Epidermal melanocyte (primary cell): ENCODE data around the gene SBF2.
"Not testable (repeated sequence)": the region's sequence is repeated elsewhere in the genome, so short reads cannot be mapped to it uniquely, and the experiment has no call there.

ENCODE experiments used
- DNase-seq: peaks from one replicate; pipeline ENCODE4 v3.0.0; 2011; ENCODE audit warnings: low spot score; ENCODE audit not compliant: insufficient read length

SBF2 gene

DNA sequence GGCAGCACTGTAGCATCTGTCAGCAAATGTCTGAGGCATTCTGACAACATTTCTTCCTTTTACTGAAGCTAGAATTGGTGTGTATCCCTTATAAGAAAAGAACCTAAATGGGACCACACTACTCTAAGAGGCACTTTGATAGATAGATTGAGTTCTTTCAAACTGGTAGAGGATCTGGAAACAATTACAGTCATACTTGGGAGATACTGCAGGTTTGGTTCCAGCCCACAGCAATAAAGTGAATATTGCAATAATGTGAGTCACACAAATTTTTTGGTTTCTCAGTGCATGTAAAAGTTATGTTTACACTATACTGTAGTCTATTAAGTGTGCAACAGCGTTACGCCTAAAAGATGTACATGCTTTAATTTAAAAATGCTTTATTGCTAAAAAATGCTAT lies 96.9 kb downstream of the SBF2 start:
- no peak for DNase-seq

DNA sequence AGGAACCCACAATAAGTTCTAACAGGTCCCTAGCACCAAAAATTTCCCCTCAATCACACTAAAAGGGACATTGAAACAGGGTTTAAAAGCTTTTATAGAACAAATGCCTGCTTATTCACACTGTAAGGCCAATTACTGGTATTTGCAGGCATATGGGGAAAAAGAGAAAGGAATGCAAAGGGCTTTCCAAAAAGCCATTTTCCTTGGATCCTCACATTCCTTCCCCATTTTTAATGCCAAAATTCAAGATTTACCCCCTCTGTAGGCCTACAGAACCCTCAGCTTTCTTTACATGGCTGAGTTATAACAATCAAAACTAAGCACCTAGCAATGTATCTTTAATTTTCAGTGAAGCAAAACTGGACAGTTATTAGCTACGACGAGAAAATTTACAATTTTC lies 102.0 kb downstream of the SBF2 start:
- DNase-seq, result no peak

DNA sequence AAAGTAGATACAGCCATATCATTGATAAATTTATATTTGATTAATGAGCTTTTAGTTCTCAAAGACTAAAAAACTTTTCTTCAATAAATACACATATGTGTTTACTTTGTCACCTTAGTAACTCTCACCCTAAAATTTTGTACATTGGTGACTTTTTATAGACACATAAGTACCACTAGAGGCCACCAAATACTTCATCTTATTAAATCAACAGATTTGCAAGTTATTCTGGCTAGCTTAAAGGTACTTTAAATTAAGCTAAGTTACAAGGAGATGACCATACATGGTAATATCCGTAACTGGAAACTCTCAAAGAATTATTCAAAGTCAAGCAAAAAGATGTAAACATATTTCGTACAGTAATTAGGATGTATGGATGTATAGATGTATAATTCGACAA lies 112.2 kb downstream of the SBF2 start:
- DNase-seq, result no peak

GRCh38 chr11:10164621-10165020 lies 129.4 kb downstream of the SBF2 start:
- peak; percentile 37 for DNase-seq

DNA sequence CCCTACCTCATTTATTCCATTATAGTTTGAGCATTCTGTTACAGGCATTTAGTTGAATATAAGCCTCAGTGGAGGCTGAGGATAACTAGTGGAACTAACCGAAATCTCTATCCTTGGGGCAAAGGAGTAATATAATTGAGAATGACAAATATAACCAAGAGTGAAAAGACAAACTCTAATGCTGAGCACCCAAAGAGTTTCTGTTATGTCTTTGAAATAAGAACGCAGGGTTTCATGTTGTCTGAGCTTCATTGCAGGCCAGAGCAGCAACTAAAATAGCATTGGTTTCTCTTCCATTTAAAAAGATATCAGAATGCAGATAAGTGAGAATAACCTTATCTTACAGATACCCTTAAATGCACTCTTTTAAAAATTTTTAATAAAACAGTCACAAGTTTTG lies 131.8 kb downstream of the SBF2 start:
- DNase-seq, result no peak

GRCh38 chr11:10160350-10160749 lies 133.7 kb downstream of the SBF2 start:
- no peak for DNase-seq

- DNase-seq, result no peak
Observed at GRCh38 chr11:10158461-10158860, 135.6 kb downstream of the SBF2 start.

DNA sequence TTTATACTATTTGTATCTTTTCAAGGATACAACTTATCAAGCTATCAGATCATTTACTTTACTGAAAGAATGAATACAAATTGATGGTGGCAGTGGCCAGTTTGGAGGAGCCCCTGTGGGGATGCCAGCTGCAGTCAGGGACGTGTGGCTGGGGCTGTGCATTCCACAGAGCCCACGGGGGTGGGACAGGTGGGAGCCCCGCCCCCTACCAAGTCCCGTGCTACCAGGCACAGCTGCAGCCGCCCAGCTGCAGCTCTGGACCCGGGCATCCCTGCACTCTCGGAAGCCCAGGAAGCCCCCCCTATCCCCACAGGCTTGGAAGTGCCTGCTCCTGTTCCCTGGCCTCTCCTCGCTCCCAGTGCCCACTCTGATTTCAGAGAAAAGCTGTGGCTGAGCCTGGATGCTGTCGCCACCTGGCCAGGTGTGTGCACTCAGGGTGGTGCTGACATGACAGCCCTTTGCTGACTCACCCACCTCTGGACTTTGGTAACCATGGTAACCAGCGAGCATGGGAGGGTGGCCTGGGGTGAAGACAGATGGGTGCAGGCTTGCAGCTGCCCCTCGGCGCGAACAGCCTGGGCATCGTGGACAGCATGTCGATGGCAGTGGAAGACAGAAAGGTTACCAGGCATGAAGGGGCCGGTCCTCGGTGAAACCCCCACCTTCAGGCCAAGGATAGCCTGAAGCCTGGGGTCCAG lies 138.1 kb downstream of the SBF2 start:
- DNase-seq, result no peak

DNA sequence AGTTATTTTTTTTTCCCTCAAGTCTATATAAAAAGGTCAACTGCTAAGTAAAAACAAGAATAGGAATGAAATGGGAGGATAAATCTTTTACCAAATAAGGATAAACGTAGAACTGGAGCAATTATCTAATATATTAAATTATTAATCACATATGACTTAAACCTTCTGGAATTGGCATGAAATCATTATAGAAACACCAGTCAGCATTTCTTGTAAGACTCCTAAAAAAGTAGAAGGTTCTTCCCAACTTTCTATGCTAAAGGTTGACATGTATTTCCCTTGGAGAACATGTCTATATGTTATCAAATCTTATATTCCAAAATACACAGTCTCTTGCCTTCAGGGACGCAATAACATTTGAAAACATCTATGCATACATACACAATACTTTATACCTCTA lies 143.2 kb downstream of the SBF2 start:
- no peak for DNase-seq

DNA sequence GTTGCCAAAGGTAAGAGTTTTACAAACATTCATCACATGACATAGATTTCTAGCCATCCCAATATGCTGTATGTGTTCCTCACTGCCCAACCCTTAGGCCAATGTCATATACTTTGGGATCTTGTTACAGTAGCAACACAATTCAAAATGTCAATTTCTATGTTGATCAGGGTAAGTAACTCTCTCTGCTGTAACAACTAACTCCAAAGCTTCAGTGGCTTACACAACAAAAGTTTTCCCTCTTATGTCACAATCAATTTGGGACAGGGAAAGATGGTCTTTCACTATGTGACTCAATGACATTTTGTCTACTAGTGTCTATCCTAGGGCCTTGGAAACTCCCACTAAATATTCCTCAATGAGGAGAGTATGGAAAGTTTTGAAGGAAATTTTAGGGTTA lies 144.5 kb downstream of the SBF2 start:
- no peak for DNase-seq

- no peak for DNase-seq
Observed at GRCh38 chr11:10147195-10147594, 146.8 kb downstream of the SBF2 start.

DNA sequence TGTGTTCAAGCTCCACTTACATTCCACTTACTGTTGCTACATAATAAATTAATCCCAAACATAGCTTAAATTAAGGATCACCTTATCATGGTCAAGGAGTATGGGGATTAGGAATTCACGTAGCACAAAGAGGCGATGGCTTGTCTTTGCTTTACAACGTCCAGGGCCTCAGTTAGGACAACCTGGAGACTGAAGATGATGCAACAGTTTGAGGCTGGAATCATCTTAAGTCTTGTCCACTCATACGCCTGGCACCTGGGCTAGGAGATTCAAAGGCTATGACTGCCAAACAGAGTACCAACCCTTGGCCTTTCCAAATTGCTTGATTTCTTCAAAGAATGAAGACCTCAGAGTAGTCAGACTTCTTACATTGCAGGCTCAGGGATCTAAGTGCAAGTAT lies 149.1 kb downstream of the SBF2 start:
- no peak for DNase-seq

DNA sequence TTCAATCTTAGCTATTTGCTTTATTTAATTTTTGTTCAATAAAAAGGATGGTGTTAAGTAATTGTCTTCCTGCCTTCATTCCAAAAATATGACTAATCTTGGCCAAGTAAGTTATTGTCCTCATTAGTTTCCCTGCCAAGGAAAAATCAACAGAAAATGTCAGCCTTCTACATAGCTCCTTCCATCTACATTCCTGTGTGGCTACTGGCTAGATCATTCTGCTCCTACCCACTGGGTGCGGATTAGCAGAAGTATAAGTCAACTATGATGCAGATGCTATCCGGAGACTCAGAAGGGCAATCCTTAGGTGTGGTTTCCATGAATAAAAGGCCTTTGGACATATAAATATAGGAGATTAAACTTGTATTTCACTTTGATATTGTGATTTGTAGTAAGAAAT lies 154.4 kb downstream of the SBF2 start:
- no peak for DNase-seq

GRCh38 chr11:10139143-10139542 lies 154.9 kb downstream of the SBF2 start:
- DNase-seq, result no peak

DNA sequence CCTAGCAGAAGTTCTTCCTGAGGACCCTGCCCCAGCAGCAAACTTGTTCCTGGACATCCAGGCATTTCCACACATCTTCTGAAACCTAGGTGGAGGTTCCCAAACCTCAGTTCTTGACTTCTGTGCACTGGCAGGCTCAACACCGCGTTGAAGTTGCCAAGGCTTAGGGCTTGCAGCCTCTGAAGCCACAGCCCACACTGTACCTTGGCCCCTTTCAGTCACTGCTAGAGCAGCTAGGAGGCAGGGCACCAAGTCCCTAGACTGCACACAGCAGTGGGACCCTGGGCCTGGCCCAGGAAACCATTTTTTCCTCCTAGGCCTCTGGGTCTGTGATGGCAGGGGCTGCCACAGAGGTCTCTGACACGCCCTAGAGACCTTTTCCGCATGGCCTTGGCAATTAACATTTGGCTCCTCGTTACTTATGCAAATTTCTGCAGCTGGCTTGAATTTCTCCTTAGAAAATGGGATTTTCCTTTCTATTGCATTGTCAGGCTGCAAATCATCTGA lies 159.0 kb downstream of the SBF2 start:
- DNase-seq, result no peak

DNA sequence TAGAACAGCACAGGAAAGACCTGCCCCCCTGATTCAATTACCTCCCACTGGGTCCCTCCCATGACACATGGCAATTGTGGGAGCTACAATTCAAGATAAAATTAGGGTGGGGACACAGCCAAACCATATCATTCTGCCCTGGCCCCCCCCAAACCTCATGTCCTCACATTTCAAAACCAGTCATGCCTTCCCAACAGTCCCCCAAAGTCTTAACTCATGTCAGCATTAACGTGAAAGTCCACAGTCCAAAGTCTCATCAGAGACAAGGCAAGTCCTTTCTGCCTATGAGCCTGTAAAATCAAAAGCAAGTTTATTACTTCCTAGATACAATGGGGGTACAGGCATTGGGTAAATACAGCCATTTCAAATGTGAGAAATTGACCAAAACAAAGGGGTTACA lies 159.8 kb downstream of the SBF2 start:
- not testable (repeated sequence) for DNase-seq

DNA sequence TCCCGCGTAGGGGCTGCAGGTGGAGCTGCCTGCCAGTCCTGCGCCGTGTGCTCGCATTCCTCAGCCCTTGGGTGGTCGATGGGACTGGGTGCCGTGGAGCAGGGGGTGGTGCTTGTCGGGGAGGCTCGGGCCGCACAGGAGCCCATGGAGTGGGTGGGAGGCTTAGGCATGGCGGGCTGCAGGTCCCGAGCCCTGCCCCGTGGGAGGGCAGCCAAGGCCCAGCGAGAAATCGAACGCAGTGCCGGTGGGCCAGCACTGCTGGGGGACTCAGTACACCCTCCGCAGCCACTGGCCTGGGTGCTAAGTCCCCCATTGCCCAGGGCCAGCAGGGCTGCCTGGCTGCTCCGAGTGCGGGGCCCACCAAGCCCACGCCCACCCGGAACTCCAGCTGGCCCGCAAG lies 160.8 kb downstream of the SBF2 start:
- DNase-seq, result not testable (repeated sequence)

DNA sequence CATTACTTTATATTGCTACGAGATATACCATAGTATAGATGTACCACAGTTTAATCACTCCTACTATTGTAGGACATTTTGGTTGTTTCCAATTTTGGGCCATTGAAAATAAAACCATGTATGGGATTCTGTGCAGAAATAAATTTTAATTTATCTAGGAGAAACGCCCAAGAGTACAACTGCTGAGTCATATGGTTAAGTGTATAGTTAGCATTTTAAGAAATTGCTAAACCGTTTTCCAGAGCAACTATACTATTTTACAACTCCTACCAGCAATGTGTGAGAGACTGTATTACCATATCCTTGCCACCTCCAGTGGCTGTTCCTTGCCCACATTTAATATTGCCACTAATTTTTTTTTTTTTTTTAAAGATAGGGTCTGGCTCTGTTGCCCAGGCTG lies 163.1 kb downstream of the SBF2 start:
- DNase-seq, result no peak

GRCh38 chr11:10129184-10129583 lies 164.8 kb downstream of the SBF2 start:
- not testable (repeated sequence) for DNase-seq

DNA sequence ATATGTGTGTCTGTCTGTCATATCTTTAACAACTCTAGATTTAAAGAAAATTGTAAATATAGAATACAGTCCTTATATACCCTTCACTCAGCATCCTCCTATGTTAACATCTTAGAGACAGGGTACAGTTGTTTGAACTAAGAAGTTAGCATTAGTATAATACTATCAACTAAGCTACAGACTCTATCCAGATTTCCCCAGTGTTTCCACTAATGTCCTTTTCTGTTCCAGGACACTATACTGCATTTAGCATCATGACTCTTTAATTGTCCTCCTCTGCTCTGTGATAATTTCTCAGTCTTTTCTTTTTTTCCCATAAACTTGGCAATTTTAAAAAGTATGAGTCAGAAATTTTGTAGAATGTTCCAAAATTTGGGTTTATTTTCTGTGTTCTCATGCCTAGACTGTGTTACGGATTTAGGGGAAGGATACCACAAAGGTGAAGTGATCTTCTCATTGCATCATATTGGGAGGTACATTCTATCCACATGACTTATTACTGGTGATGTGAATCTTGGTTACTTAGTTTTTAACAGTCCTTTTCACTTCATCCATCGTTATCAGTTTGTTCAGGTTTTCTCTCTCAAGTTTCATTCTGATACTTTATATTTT lies 168.4 kb downstream of the SBF2 start:
- no peak for DNase-seq

DNA sequence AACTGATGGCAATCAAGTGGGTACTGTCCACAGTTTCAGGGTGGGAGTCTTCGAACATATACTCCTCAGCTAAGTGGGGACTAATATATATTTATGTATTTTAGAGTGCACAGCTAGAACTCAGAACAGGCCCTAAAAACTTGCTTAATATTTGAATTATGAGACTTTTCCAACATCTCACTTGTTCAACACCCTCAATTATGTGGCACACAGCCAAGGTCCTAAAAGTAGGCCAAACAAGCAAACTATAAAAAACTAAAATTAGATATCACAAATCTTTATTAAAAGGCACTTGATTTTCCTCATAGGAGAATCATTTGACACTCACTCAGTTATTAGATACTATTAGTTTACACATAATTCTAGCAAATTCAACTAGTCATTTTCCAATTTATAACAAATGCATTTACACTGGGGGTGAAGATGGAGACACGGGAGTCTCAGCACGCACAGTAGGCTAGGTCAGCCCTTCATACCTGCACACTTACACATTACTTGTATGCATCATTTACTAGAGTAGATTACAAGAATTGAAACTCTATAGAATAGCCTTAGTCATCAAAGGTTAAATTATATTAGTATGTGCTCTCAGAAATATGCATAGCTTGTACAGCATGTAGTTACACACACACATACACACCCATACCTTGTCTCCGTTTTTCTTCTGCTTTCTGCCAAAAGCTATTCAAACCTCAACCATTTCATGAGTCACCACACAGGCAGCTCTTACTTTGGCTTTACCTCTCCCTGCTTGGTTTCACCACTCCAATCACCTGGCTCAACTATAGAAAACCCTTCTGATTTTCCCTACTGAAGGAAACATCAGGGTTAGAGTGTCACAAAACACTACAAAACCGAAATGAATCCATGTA lies 171.5 kb downstream of the SBF2 start:
- no peak for DNase-seq

GRCh38 chr11:10118865-10119264 lies 175.2 kb downstream of the SBF2 start:
- no peak for DNase-seq
